Duodenal mucosa (tissue), 2 donors: ENCODE data around the gene BDH1.
A peak's percentile ranks its signal among the peaks of the same experiment; 100 is the strongest.
"Not testable (repeated sequence)": the region's sequence is repeated elsewhere in the genome, so short reads cannot be mapped to it uniquely, and the experiment has no call there.

Source experiments
- H3K27ac ChIP-seq: one replicate; pipeline ENCODE4 v1.7.0; 2013; ENCODE audit warnings: low read depth, low read length
- H3K27me3 ChIP-seq, 2 donors: one replicate each; pipeline ENCODE4 v1.7.0; 2013; ENCODE audit warnings: low read length in 2 of 2, control low read depth in 1 of 2; ENCODE audit not compliant: insufficient read depth in 2 of 2, control insufficient read depth in 1 of 2
- H3K36me3 ChIP-seq, 2 donors: one replicate each; pipeline ENCODE4 v1.7.0; 2013; ENCODE audit warnings: low read length in 2 of 2, control low read depth in 1 of 2; ENCODE audit not compliant: insufficient read depth in 2 of 2, control insufficient read depth in 1 of 2
- H3K4me1 ChIP-seq, 2 donors: one replicate each; pipeline ENCODE4 v1.7.0; 2013; ENCODE audit warnings: low read length in 2 of 2, control low read depth in 1 of 2; ENCODE audit not compliant: insufficient read depth in 2 of 2, control insufficient read depth in 1 of 2
- H3K4me3 ChIP-seq, 2 donors: one replicate each; pipeline ENCODE4 v1.7.0; 2013; ENCODE audit warnings: low read length in 2 of 2, low read depth in 1 of 2
- H3K9ac ChIP-seq, 2 donors: one replicate each; pipeline ENCODE4 v1.7.0; 2013; ENCODE audit warnings: low read length in 2 of 2, low read depth in 1 of 2
- H3K9me3 ChIP-seq, 2 donors: one replicate each; pipeline ENCODE4 v1.7.0; 2013; ENCODE audit warnings: low read length in 2 of 2, control low read depth in 1 of 2; ENCODE audit not compliant: control insufficient read depth in 1 of 2

Gene BDH1

GRCh38 chr3:197522183-197522715 is 33.5 kb downstream of the BDH1 start:
- Histone ChIP-seq H3K36me3 (peaks cover 8 to 20% of the 10 kb centered on the region in 2 donors), H3K4me3 (no peak overlapping the region), H3K9me3 (no peaks in the 10 kb centered on the region), H3K9ac (peak overlapping the region; percentile 16 to 67), H3K4me1 (peaks cover 29 to 33% of the 10 kb centered on the region in 2 donors), H3K27me3 (no peaks in the 10 kb centered on the region), H3K27ac (peak overlapping the region; percentile 93)

- H3K4me3 ChIP-seq, result peak overlapping the region in 1 of 2 donors; percentile 24
- peaks cover 8 to 13% of the 10 kb centered on the region in 2 donors for H3K36me3 ChIP-seq
- H3K27ac ChIP-seq, result peak overlapping the region; percentile 93
- peak overlapping the region; percentile 16 to 67 for H3K9ac ChIP-seq
- no peaks in the 10 kb centered on the region for H3K9me3 ChIP-seq
- peaks cover 34 to 39% of the 10 kb centered on the region in 2 donors for H3K4me1 ChIP-seq
- H3K27me3 ChIP-seq, result no peaks in the 10 kb centered on the region
Observed at GRCh38 chr3:197521277-197522182, 34.2 kb downstream of the BDH1 start.

GRCh38 chr3:197520311-197521276 is 35.2 kb downstream of the BDH1 start:
- Histone ChIP-seq H3K36me3 (peaks cover 4 to 6% of the 10 kb centered on the region in 2 donors), H3K4me3 (peak overlapping the region; percentile 33 to 40), H3K9ac (peak overlapping the region; percentile 70 to 81), H3K27me3 (no peaks in the 10 kb centered on the region), H3K9me3 (no peaks in the 10 kb centered on the region), H3K4me1 (peaks cover 38 to 48% of the 10 kb centered on the region in 2 donors), H3K27ac (peak overlapping the region; percentile 95)

GRCh38 chr3:197519801-197520211 is 36.0 kb downstream of the BDH1 start:
- Histone ChIP-seq H3K9ac (peak overlapping the region; percentile 70 to 81), H3K9me3 (no peaks in the 10 kb centered on the region), H3K4me3 (peak overlapping the region; percentile 9 to 36), H3K4me1 (peaks cover 44 to 56% of the 10 kb centered on the region in 2 donors), H3K36me3 (no peaks in the 10 kb centered on the region), H3K27me3 (no peaks in the 10 kb centered on the region), H3K27ac (peak overlapping the region; percentile 95)

- H3K36me3 ChIP-seq, result no peaks in the 10 kb centered on the region
- peaks cover 52 to 65% of the 10 kb centered on the region in 2 donors for H3K4me1 ChIP-seq
- H3K9ac ChIP-seq, result no peak overlapping the region
- no peaks in the 10 kb centered on the region for H3K27me3 ChIP-seq
- H3K9me3 ChIP-seq, result no peaks in the 10 kb centered on the region
- no peak overlapping the region for H3K4me3 ChIP-seq
- no peak overlapping the region for H3K27ac ChIP-seq
Observed at GRCh38 chr3:197518881-197519421, 36.8 kb downstream of the BDH1 start.

- H3K4me1 ChIP-seq, result peaks cover 61 to 73% of the 10 kb centered on the region in 2 donors
- not testable (repeated sequence) for H3K27ac ChIP-seq, H3K27me3 ChIP-seq, H3K36me3 ChIP-seq, H3K9ac ChIP-seq, H3K9me3 ChIP-seq, H3K4me3 ChIP-seq
Observed at GRCh38 chr3:197517922-197518683, 37.7 kb downstream of the BDH1 start.

GRCh38 chr3:197516890-197517606 is 38.7 kb downstream of the BDH1 start:
- not testable (repeated sequence) for H3K27ac ChIP-seq, H3K4me3 ChIP-seq, H3K9me3 ChIP-seq, H3K27me3 ChIP-seq, H3K36me3 ChIP-seq
- Histone ChIP-seq H3K9ac (peak overlapping the region in 1 of 2 donors; percentile 37), H3K4me1 (peaks cover 63 to 76% of the 10 kb centered on the region in 2 donors)

GRCh38 chr3:197516517-197516889 is 39.3 kb downstream of the BDH1 start:
- Histone ChIP-seq H3K36me3 (peaks cover 6 to 10% of the 10 kb centered on the region in 2 donors), H3K4me3 (no peak overlapping the region), H3K9me3 (no peaks in the 10 kb centered on the region), H3K27ac (no peak overlapping the region), H3K4me1 (peaks cover 58 to 74% of the 10 kb centered on the region in 2 donors), H3K27me3 (no peaks in the 10 kb centered on the region), H3K9ac (peak overlapping the region in 1 of 2 donors; percentile 37)
